Stimulated activated CD4-positive, alpha-beta T cell treated with anti-CD3 and anti-CD28 coated beads, Interleukin-15, amount 100 ng/mL, for 24 hours (primary cell): ENCODE measurements around the gene SGSM2.
"Not testable (repeated sequence)": the region's sequence is repeated elsewhere in the genome, so short reads cannot be mapped to it uniquely, and the experiment has no call there.

ENCODE experiments used
- DNase-seq: peaks from one replicate; pipeline ENCODE4 v3.0.0-alpha.2; 2020

SGSM2 gene

GRCh38 chr17:2336852-2337543 is at the start of gene SGSM2:
TSS of gene SGSM2 (plus strand) at chr17:2337501. CDS start at chr17:2337689, 188 bp downstream.
- DNase-seq, result peak; percentile 78

- no peak for DNase-seq
Measured at GRCh38 chr17:2289878-2290478, 47.3 kb upstream of the SGSM2 start.

- no peak for DNase-seq
Measured at GRCh38 chr17:2292100-2292499, 45.2 kb upstream of the SGSM2 start.

- peak; percentile 32 for DNase-seq
Measured at GRCh38 chr17:2295575-2295974, 41.7 kb upstream of the SGSM2 start.

- no peak for DNase-seq
Measured at GRCh38 chr17:2297023-2297422, 40.3 kb upstream of the SGSM2 start.

- no peak for DNase-seq
Measured at GRCh38 chr17:2299136-2299535, 38.2 kb upstream of the SGSM2 start.

- DNase-seq, result no peak
Measured at GRCh38 chr17:2299756-2300155, 37.5 kb upstream of the SGSM2 start.

GRCh38 chr17:2302778-2303203 is 34.5 kb upstream of the SGSM2 start:
- DNase-seq, result no peak

- peak; percentile 95 for DNase-seq
Measured at GRCh38 chr17:2303204-2304188, 33.8 kb upstream of the SGSM2 start, which contains the start of the genes SMG6 and SRR. TSS of gene SMG6 (minus strand) at chr17:2303785. CDS start at chr17:2303720, 65 bp downstream. TSS of gene SRR (plus strand) at chr17:2303950. CDS start at chr17:2315561, 11,611 bp downstream.

GRCh38 chr17:2304931-2305330 is 32.4 kb upstream of the SGSM2 start:
- no peak for DNase-seq

- no peak for DNase-seq
Measured at GRCh38 chr17:2309338-2310154, 27.8 kb upstream of the SGSM2 start.

- DNase-seq, result no peak
Measured at GRCh38 chr17:2312736-2313135, 24.6 kb upstream of the SGSM2 start.

GRCh38 chr17:2316916-2317205 is 20.4 kb upstream of the SGSM2 start:
- DNase-seq, result not testable (repeated sequence)

- DNase-seq, result no peak
Measured at GRCh38 chr17:2317796-2318195, 19.5 kb upstream of the SGSM2 start.

GRCh38 chr17:2319051-2319450 is 18.2 kb upstream of the SGSM2 start:
- DNase-seq, result no peak

- DNase-seq, result no peak
Measured at GRCh38 chr17:2321399-2321798, 15.9 kb upstream of the SGSM2 start.

- no peak for DNase-seq
Measured at GRCh38 chr17:2323629-2324314, 13.5 kb upstream of the SGSM2 start.

- DNase-seq, result no peak
Measured at GRCh38 chr17:2331303-2331702, 6.0 kb upstream of the SGSM2 start.

GRCh38 chr17:2335726-2336214 is 1.5 kb upstream of the SGSM2 start:
- no peak for DNase-seq

- peak; percentile 95 for DNase-seq
Measured at GRCh38 chr17:2336215-2336851, 968 bp upstream of the SGSM2 start, which contains the start of gene TSR1. TSS of gene TSR1 (minus strand) at chr17:2336457. CDS start at chr17:2336427, 30 bp downstream.
